H1 (cell line): ENCODE data around the gene CACNA1C.

Experiments used
- FOSL1 ChIP-seq: IDR thresholded peaks from 2 replicates; pipeline ENCODE4 v1.6.1; 2011; ENCODE audit warnings: mild to moderate bottlenecking, low read depth, low read length, moderate library complexity; ENCODE audit not compliant: insufficient read depth
- POLR2AphosphoS5 ChIP-seq: IDR thresholded peaks from 2 replicates; pipeline ENCODE4 v1.6.1; 2011; ENCODE audit warnings: low read depth, low read length
- SRF ChIP-seq: IDR thresholded peaks from 2 replicates; pipeline ENCODE4 v1.6.1; 2011; ENCODE audit warnings: mild to moderate bottlenecking, low read depth, low read length, moderate library complexity

- TF ChIP-seq FOSL1 = no peak
- no peak for TF ChIP-seq POLR2AphosphoS5
- no peak for TF ChIP-seq SRF
Measured at GRCh38 chr12:2359725-2360629, 307.2 kb downstream of the CACNA1C start.
